Left ventricle myocardium inferior (tissue), 1 donor: ENCODE results near the gene ARMC9. TPM values are rescaled to one million over a fixed set of nuclear protein-coding genes. Genes with fewer than 3 reads are reported as not detected.
A peak's percentile ranks its signal among the peaks of the same experiment; 100 is the strongest.

Experiments
- DNase-seq: peaks from one replicate; pipeline ENCODE4 v3.0.0-alpha.2; 2020
- H3K27ac ChIP-seq: fragments of 200-600 bp; replicated peaks from 2 replicates; pipeline ENCODE4 v1.8.0; 2021
- H3K27me3 ChIP-seq: fragments of 200-600 bp; 2 replicates; pipeline ENCODE4 v1.8.0; 2021; ENCODE audit warnings: low read depth
- H3K36me3 ChIP-seq: fragments of 200-600 bp; 2 replicates; pipeline ENCODE4 v1.8.0; 2021
- H3K4me1 ChIP-seq: fragments of 200-600 bp; 2 replicates; pipeline ENCODE4 v1.8.0; 2021
- H3K4me3 ChIP-seq: fragments of 200-600 bp; 2 replicates; pipeline ENCODE4 v1.8.0; 2021; ENCODE audit warnings: mild to moderate bottlenecking, moderate library complexity
- H3K9me3 ChIP-seq: fragments of 200-600 bp; replicated peaks from 2 replicates; pipeline ENCODE4 v1.8.0; 2021
- intact Hi-C: fragments of 100-400 bp; cut with micrococcal nuclease; formaldehyde crosslinking; loops from one replicate; pipeline ENCODE4 v1.11.0; 2022
- total RNA-seq: library from RNA; stranded (reverse); fragmentation: NEBNext Ultra II Directional; extraction: Animal tissue kit (Norgen Biotek cat#: 25700); gene quantifications from one replicate; pipeline ENCODE4 v1.2.1, GENCODE V29; 2021
- TF ChIP-seq, protein P1 (sequence below): fragments of 200-600 bp; IDR thresholded peaks from 2 replicates; pipeline ENCODE4 v1.8.0; 2021; ENCODE audit warnings: antibody characterized with exemption, mild to moderate bottlenecking, borderline replicate concordance
- donor health status: DM: no; HTN: yes; CAD: no; lungs with severe emphysema.

The ARMC9 gene
- total RNA-seq, 1 donor from 2014 or later, result 3.1 TPM

DNA sequence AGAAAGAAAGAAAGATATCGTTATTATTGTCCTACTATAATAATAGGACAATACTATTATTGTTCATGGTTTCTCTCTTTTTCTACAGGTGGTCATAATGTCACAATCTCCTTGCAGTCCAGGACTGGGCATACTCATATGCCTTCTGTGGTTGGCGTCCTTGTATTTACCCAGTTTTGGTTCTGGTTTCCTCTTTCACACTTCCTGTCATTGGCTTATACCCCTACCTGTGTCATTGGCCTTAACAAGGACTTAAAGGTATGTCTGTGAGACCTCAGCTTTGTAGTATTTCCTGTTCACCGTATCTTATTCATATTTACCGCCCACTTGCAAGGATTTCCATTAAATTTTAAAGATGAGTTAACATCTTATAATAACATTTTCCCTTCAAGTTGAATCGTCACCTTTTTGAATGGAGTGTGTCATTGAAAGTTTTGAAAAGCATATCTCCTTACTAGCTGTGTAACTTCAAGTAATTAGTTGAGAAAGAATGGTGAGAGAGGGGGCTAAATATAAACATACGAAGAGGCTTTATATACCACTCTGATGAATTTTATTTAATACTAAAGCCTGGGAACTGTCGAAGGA is 37.1 kb upstream of the ARMC9 start:
- Histone ChIP-seq H3K9me3 (no peaks in the 10 kb centered on the region), H3K27ac (peak overlapping the region; percentile 2), H3K4me1 (peaks cover 6% of the 10 kb centered on the region), H3K36me3 (peaks cover 43% of the 10 kb centered on the region), H3K27me3 (no peaks in the 10 kb centered on the region), H3K4me3 (no peak overlapping the region)
- DNase-seq, result no peak
- intact Hi-C loops, result no loop called here
- TF ChIP-seq, protein P1, sequence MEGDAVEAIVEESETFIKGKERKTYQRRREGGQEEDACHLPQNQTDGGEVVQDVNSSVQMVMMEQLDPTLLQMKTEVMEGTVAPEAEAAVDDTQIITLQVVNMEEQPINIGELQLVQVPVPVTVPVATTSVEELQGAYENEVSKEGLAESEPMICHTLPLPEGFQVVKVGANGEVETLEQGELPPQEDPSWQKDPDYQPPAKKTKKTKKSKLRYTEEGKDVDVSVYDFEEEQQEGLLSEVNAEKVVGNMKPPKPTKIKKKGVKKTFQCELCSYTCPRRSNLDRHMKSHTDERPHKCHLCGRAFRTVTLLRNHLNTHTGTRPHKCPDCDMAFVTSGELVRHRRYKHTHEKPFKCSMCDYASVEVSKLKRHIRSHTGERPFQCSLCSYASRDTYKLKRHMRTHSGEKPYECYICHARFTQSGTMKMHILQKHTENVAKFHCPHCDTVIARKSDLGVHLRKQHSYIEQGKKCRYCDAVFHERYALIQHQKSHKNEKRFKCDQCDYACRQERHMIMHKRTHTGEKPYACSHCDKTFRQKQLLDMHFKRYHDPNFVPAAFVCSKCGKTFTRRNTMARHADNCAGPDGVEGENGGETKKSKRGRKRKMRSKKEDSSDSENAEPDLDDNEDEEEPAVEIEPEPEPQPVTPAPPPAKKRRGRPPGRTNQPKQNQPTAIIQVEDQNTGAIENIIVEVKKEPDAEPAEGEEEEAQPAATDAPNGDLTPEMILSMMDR, result no peak

DNA sequence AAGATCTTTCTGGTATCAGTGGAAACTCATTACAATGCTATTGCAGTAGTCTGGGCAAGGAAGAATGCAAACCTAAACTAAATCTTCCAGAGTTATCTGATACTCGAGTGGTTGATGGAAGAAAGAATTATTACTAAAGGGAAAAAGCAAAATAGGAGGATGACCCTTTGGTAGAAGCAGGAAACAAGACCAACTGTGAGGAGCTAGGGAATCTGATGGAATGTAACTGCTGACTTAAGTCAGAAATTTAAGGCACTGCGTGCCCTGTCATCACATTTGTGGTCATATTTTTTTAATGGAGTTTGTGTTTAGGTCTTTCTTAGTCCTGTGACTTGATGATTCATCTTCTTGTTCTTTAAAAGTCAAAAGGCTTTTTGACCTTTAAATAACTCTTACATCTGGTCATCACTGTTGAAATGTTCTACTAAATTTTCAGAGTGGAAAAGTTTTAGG is 36.5 kb upstream of the ARMC9 start:
- Histone ChIP-seq H3K27me3 (no peaks in the 10 kb centered on the region), H3K27ac (peak overlapping the region; percentile 14), H3K4me1 (peaks cover 6% of the 10 kb centered on the region), H3K36me3 (peaks cover 49% of the 10 kb centered on the region), H3K4me3 (no peak overlapping the region), H3K9me3 (no peaks in the 10 kb centered on the region)
- intact Hi-C loops, result no loop called here
- TF ChIP-seq, protein P1, result no peak
- no peak for DNase-seq

DNA sequence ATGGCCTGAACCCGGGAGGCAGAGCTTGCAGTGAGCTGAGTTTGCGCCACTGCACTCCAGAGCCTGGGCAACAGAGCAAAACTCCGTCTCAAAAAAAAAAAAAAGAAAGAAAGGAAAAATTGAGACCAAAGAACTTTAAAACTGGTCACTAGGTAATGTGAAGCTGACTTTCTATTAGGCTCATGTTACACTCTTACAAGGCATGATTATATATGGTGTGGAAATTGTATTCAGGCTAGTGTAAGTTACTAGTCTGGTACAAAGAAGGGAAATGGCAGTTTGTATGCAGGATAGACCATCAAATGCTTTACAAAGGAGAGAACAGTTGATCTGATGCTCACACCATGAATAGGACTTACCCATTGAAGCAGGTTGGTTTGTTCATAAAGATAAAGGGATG is 35.4 kb upstream of the ARMC9 start:
- TF ChIP-seq, protein P1, result no peak
- H3K4me1 ChIP-seq, result peaks cover 6% of the 10 kb centered on the region
- intact Hi-C loops, result no loop called here
- no peaks in the 10 kb centered on the region for H3K27me3 ChIP-seq
- peaks cover 60% of the 10 kb centered on the region for H3K36me3 ChIP-seq
- DNase-seq, result no peak
- no peak overlapping the region for H3K4me3 ChIP-seq
- H3K27ac ChIP-seq, result no peak overlapping the region
- H3K9me3 ChIP-seq, result no peaks in the 10 kb centered on the region

DNA sequence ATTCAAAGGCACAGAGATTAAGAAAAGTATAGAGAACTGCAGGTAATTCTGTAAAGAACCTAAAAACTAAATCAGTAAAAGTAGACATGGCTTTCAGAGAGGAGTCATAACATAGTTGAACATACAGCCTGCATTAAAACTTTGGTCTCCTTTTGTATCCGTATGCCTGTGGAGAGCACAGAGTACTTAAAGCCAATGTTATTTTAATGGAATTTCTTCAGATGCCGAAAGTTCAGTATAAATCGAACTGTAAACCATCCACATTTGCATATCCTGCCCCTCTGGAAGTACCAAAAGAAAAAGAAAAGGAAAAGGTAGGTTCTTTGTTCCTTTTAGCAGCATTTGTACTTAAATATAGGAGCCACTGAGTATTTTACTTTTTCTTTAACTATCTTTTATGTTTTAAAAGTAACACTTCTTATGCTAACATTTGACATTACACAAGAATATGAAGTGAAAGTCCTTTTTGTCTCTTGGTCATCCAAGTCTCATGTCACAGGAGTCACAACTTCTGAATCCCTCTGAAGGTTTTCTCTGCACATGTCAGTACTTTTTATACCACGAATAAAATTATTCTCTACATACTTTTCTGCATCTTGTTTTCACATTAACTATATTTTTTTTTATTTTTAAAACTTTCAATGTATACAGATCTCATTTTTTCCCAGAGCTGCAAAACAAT is 34.9 kb upstream of the ARMC9 start:
- Histone ChIP-seq H3K4me3 (no peak overlapping the region), H3K9me3 (no peaks in the 10 kb centered on the region), H3K36me3 (peaks cover 65% of the 10 kb centered on the region), H3K27ac (no peak overlapping the region), H3K4me1 (peaks cover 6% of the 10 kb centered on the region), H3K27me3 (no peaks in the 10 kb centered on the region)
- no peak for DNase-seq
- TF ChIP-seq, protein P1, result no peak
- intact Hi-C loops, result no loop called here

DNA sequence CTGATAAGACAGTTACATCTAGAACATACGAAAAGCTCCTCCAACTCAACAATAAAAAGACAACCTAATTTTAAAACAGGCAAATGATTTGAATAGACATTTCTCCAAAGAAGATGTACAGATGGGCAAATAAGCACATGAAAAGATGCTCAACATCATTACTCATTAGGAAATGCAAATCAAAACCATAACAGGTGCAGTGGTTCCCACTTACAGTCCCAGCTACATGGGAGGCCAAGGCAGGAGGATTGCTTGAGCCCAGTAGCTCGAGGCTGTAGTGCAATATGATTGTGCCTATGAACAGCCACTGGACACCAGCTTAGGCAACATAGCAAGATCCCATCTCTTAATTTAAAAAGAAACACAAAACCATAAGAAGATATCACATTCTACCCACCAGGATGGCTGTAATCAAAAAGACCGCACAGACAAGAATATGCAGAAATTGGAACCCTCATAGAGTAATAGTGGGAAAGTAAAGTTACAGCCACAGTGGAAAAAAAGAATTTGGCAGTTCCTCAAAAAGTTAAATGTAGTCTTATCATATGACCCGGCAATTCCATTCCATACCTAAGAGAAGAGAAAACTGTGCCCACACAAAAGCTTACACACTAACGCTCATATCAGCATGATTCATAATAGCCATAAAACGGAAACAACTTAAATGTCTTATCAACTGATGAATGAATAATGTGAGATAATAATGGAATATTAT is 30.5 kb upstream of the ARMC9 start:
- Histone ChIP-seq H3K4me1 (peaks cover 17% of the 10 kb centered on the region), H3K27ac (no peak overlapping the region), H3K27me3 (no peaks in the 10 kb centered on the region), H3K9me3 (no peaks in the 10 kb centered on the region), H3K4me3 (no peak overlapping the region), H3K36me3 (peaks cover 77% of the 10 kb centered on the region)
- no peak for DNase-seq
- intact Hi-C loops, result no loop called here
- TF ChIP-seq, protein P1, result no peak
